T-helper 2 cell treated with Interferon-gamma antibody and Interleukin-4, amounts not matched to agents 100 ng/mL and 5 ng/mL, for 36 hours (primary cell): Measurements from ENCODE around the gene ZNF730. TPM values are rescaled to one million over a fixed set of nuclear protein-coding genes. Genes with fewer than 3 reads are reported as not detected.
"Not testable (repeated sequence)": the region's sequence is repeated elsewhere in the genome, so short reads cannot be mapped to it uniquely, and the experiment has no call there.

Experiments used
- intact Hi-C: fragments of 100-400 bp; cut with micrococcal nuclease; formaldehyde crosslinking; loops from one replicate; pipeline ENCODE4 v1.15.1; 2023
- total RNA-seq: library from RNA; stranded (reverse); gene quantifications from 2 replicates; pipeline ENCODE4 v1.2.3, GENCODE V29; 2022

The ZNF730 gene
- 0.34 and 0.61 TPM in 2 replicates for total RNA-seq

DNA sequence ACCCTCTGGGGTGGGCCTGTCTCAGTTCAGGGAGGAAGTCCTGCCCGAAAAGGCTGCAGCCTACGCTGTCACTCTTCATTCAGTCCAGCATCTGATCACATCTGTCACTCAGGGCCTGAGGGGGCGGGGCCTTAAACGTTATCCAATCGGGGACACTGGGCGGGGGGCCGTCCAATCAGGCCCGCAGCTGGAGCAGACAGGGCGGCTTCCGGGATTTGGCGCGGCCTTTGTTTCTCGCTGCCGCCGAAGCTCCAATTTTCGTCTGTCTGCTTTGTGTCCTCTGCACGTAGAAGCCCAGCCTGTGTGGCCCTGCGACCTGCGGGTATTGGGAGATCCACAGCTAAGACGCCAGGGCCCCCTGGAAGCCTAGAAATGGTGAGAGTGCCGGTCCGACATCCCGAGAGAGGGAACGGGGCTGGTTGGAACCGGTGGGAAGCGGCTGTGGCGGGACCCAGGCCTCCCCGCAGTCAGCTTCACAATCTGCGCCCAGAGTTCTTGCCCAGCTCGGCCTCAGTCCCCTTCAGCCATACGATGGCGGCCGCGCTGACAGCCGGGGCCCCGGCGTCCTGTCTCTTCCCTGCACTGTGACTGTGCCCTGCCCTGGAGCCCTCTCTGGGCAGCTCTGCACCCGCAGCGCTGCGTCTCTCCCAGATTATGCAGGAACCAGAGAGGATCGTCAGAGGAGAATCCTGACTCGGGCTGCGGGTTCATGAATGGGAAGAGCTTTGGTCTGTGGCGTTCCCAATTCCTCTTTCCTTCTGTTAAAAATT lies at the start of gene ZNF730:
ZNF730 (plus strand) TSS at position 224 of the 770 bp plus-strand sequence; CDS start at position 373, 149 bp downstream.
- intact Hi-C loops: no loop called here

DNA sequence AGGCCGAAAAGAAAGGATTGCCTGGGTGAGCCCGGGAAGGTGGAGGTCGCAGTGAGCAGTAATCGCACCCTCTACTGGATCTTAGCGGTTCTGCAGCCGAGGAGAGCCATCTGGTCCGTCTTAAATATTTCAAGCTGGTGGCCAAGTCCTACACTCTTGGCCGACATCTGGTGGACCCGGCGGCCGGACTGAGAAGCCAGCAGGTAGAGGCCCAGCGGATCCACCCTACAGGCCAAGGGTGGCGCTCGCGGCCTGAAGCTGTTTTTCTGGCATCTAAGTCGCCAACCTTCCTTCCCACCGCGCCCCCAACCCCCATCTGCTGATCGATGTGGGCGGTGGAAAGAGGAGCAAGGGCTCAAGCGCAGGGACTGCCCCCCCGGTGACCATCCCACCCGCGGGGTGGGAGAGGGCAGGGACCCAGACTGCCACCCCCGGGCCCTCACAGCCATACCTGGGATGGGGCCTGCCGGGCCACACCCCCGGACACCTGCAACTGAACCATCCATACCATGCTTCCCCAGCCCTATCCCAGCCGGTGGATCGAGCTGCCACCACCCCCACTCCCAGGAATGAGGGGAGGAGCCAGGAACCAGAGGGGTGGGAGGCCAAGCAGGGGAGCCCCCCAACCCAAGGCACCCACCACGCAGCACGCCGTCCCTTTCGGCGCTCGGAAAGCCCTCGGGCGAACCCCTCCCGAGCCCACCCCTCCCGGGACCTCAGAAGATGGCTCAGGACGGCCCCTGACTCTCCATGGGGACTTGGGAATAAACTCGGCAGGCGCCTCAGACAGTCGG lies 46.3 kb upstream of the ZNF730 start:
- intact Hi-C loops: no loop called here

DNA sequence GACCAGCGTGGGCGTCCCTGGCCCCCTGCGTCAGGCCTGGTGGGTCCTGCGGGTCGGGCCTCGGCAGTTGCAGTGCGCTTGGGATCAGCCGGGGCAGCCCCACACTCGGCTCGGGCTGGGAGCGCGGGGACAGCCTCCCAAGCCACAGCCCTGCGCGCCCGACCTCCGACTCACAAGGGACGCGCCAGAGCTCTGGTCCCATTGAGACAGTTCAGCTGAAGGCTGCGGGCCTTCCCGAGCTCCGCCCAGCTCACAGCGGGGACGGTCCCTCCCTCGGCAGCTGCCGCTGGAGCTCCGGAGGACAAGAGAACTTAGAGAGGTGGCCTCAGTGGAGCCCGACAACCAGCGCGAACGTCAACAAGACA lies 45.7 kb upstream of the ZNF730 start:
- intact Hi-C loops: no loop called here

DNA sequence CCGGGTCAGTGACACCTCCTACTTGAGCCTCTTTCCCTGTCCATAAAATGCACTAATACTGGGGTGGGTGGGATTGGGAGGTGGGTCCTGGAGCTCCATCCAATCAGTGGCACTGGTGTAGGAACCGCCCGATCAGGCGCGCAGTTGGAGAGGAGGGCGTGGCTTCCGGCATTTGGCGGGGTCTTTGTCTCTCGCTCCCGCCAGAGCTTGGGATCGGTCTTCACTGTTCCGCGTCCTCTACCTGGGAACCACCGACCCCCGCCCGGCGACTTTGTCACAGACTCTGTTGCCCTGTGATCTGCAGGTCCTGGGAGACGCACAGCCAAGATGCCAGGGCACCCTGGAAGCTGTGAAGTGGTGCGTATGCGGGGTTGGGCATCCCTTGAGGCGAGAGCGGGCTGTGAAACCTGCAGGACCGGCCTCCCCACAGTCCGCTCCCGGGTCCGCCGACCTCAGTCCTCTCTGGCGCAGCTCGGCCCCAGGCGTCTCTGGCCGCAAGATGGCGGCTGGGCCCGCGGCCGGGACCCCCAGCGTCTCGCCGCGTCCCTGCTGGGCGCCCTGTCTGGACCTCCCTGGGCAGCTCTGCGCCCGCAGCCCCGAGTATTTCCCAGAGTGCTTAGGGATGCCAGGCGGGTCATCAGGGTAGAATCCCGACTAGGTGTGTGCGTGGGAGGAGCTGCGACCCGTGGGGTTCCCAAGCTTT lies 41.6 kb upstream of the ZNF730 start:
- intact Hi-C loops: no loop called here

DNA sequence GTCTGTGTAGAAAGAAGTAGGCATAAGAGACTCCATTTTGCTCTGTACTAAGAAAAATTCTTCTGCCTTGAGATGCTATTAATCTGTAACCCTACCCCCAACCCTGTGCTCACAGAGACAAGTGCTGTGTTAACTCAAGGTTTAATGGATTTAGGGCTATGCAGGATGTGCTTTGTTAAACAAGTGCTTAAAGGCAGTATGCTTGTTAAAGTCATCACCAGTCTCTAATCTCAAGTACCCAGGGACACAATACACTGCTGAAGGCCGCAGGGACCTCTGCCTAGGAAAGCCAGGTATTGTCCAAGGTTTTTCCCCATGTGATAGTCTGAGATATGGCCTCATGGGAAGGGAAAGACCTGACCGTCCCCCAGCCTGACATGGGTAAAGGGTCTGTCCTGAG lies 39.0 kb upstream of the ZNF730 start:
- intact Hi-C loops: not testable (repeated sequence)

DNA sequence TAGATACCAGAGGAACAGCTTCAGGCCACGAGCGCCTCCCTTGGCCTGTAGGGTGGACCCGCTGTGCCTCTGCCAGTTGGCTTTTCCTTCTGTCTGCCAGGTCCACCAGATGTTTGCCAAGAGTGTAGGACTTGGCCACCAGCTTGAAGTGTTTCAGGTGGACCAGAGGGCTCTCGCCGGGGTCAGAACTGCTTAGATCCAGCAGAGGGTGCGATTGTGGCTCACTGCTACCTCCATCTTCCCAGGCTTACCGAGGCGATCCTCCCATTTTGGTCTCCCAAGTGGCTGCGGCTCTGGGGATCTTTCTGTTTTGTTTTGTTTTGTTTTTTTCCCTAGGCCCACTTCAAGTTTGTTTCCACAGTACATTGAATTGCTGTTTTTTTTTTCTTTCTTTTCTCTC lies 23.0 kb upstream of the ZNF730 start:
- intact Hi-C loops: no loop called here

DNA sequence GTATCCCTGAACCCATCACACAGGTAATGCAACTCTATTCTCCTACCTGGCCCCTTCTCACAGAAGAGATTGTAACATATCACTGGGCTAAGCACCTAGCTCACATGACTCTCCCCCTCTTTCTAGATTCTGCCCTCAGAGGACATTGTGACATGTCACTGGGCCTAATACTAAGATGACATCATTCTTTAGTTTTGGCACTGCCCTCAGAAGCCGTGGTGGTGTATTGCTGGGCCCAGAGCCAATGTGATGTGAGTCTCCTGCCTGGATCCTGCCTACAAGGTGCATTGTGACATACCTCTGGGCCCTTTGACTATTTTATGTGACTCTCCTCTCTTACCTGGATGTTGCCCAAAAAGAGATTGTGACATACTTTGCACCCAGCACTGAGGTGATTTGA lies 21.4 kb upstream of the ZNF730 start:
- intact Hi-C loops: no loop called here

DNA sequence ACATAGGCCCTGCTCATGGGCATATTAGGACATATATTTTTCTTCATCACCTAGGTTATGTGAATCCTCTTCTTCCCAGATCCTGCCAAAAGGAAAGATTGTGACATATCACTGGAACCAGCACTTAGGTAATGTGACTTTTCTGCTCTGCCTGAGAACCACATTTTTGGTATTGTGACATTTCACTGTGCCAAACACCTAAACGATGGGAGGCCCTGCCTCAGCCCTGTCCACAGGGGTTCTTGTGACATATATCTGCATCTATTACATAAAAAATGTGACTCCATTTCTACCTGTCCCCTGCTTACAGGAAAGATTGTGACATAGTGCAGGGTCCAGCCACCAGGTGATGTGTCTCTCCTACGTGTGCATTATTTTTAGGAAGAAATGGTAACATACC lies 18.5 kb upstream of the ZNF730 start:
- intact Hi-C loops: no loop called here

DNA sequence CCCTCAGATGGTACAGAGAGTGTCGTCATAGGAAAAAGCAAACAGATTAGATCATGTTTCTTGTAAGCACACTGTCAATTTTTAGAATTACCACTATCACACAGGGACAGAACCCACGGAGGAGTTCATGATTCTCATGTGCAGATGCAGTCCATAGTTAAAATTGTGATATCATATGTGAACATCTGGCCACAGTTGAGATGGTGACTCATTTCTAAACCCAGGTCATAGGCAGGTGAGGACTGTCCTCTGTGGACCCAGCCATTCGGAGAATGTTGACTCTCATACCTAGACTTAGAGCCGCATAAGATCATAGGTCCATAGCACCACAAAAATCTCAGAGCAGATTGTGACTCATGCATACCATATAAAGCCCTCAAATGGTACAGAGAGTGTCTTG lies 17.8 kb upstream of the ZNF730 start:
- intact Hi-C loops: no loop called here

DNA sequence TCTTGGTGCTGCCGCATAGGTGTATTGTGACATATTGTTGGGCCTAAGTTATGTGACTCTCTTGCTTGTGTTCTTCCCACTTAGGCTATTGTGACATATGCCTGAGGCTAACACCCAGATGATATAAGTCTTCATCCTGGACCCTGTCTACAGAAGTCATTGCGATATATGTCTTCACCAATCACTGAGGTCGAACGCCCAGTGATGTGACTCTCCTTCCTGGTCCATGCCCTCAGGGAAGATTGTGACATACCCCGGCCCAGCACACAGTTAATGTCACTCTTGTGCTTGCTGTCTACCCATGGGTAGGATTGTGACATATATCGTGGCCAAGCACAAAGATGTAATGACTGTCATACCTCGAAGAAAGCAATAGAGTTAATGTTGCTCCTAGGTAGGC lies 16.9 kb upstream of the ZNF730 start:
- intact Hi-C loops: no loop called here

DNA sequence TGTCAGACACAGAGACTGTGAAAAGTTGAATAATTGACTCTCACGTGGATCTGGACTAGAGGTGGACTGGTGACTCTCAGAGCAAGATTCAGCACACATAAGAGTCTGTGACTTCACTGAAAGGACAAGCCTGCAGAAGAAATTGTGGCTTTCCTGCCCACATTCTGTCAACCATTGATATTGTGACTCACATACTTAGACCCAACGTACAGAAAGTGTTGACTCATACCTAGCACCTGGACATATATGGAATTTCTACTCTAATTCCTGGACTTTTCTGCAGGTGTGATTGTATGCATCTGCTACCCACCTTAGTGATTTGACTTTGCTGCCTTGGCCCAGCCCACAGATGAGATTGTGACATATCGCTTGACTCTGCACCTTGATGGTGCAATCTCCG lies 15.6 kb upstream of the ZNF730 start:
- intact Hi-C loops: no loop called here

DNA sequence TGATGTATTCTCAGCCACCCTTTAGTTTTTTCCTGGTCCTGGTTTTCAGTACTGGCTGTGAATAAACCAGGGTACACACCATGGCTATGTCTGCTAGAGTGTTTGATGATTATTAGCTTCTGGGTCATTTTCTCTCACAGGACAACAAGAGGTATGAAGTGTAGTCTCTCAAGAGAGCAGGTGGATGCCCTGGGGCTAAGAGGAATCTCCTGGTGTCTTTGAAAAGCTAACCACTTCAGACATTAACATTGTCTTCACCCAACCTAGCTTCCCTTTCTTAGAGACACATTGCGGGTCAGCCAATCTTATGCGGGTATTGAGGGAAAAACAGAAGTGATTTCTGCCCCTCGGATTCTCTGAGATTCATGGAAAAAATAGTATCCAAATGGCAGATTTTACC lies 1.6 kb downstream of the ZNF730 start:
- intact Hi-C loops: no loop called here

DNA sequence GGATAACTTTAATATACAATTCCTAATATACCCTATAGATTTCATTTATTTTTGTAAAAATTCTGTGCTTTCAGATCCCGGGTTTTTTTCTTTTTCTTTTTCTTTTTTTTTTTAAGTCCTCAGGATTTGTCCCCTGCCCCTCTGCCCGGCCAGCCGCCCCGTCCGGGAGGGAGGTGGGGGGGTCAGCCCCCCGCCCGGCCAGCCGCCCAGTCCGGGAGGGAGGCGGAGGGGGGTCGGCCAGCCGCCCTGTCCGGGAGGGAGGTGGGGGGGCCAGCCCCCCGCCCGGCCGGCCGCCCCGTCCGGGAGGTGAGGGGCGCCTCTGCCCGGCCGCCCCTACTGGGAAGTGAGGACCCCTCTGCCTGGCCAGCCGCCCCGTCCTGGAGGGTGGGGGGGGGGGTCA lies 17.4 kb downstream of the ZNF730 start:
- intact Hi-C loops: not testable (repeated sequence)

DNA sequence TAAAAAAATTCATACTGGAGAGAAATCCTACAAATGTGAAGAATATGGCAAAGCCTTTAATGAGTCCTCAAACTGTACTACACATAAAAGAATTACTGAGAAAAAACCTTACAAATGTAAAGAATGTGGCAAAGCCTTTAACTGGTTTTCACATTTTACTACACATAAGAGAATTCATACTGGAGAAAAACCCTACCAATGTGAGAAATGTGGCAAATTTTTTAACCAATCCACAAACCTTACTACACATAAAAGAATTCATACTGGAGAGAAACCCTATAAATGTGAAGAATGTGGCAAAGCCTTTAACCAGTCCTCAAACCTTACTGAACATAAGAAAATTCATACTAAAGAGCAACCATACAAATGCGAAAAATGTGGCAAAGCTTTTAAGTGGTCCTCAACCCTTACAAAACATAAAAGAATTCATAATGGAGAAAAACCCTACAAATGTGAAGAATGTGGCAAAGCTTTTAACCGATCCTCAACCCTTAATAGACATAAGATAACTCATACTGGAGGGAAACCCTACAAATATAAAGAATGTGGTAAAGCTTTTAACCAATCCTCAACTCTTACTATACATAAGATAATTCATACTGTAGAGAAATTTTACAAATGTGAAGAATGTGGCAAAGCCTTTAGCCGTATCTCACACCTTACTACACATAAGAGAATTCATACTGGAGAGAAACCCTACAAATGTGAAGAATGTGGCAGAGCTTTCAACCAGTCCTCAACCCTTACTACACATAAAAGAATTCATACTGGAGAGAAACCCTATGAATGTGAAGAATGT lies 29.0 kb downstream of the ZNF730 start:
- intact Hi-C loops: no loop called here

DNA sequence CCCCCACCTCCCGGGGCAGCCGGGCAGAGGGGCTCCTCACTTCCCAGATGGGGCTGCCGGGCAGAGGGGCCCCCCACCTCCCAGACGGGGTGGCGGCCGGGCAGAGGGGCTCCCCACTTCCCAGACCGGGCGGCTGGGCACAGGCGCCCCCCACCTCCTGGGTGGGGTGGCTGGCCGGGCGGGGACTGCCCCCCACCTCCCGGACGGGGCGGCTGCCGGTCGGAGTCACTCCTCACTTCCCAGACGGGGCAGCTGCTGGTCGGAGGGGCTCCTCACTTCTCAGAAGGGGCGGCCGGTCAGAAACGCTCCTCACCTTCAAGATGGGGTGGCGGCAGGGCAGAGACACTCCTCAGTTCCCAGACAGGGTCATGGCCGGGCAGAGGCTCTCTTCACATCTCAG lies 43.9 kb downstream of the ZNF730 start:
- intact Hi-C loops: no loop called here

DNA sequence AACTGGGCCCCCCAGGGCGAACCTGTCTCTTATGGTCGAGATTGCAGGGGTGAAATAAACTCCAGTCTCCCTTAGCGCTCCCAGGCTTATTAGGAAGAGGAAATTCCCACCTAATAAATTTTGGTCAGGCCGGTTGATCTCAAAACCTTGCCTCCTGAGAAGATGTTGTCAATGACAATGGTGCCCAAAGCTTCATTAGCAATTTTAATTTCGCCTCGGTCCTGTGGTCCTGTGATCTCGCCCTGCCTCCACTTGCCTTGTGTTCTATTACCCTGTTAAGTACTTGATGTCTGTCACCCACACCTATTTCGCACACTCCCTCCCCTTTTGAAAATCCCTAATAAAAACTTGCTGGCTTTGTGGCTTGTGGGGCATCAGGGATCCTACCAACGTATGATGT lies 51.5 kb downstream of the ZNF730 start:
- intact Hi-C loops: not testable (repeated sequence)

DNA sequence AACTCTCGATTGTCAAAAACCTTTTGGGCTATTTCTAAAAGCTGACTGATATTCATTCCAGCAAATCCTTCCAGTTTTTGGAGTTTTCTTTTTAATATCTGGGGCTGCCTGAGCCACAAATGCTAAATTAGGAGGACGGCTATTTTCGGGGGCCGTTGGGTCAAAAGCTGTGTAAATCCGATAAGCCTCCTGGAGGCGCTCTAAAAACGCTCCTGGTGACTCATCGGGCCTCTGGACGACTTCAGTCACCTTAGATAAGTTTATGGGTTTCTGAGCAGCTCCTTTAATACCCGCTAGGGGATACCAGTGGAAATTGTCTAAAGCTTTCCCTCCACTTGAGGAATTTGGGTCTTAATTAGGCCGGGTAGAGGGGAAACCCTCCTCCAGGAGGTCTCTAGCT lies 66.4 kb downstream of the ZNF730 start:
- intact Hi-C loops: no loop called here

DNA sequence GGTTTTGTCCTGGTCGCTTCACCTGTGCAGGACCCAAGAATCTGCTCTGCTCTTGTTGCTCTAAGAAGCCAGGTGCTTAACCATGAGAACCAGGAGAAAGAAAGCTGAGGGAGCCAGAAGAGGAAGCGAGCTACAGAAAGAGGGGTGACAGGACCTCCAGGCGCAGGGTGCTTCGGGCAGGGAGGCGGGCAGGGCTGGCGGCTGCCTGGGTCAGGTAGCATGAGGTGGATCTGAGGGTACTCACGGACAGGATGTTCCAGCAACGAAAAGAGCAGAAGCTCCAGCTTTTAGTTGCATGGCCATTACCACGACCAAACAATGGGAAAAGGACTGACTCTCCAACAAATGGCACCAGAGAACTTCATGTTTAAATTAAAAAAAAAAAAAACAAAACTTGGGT lies 73.5 kb downstream of the ZNF730 start:
- intact Hi-C loops: no loop called here
